Femur (tissue), 1 donor: ENCODE results near the gene CRYGS.
"Not testable (repeated sequence)": the region's sequence is repeated elsewhere in the genome, so short reads cannot be mapped to it uniquely, and the experiment has no call there.

Source experiments
- DNase-seq: peaks from one replicate; pipeline ENCODE4 v3.0.0-alpha.2; 2017

CRYGS gene

GRCh38 chr3:186516646-186517045 is 27.5 kb downstream of the CRYGS start:
- DNase-seq: no peak

- no peak for DNase-seq
Measured at GRCh38 chr3:186515125-186515524, 29.1 kb downstream of the CRYGS start.

- no peak for DNase-seq
Measured at GRCh38 chr3:186514296-186515002, 29.7 kb downstream of the CRYGS start.

- DNase-seq: no peak
Measured at GRCh38 chr3:186513386-186513785, 30.8 kb downstream of the CRYGS start.

GRCh38 chr3:186512570-186513302 is 31.4 kb downstream of the CRYGS start:
- DNase-seq: no peak

GRCh38 chr3:186511702-186512101 is 32.5 kb downstream of the CRYGS start:
- no peak for DNase-seq

GRCh38 chr3:186511245-186511644 is 32.9 kb downstream of the CRYGS start:
- DNase-seq: no peak

- DNase-seq: no peak
Measured at GRCh38 chr3:186510374-186511079, 33.7 kb downstream of the CRYGS start.

- DNase-seq: no peak
Measured at GRCh38 chr3:186509423-186509822, 34.8 kb downstream of the CRYGS start.

- DNase-seq: no peak
Measured at GRCh38 chr3:186506857-186507256, 37.3 kb downstream of the CRYGS start.

- DNase-seq: no peak
Measured at GRCh38 chr3:186506191-186506739, 37.9 kb downstream of the CRYGS start.

- no peak for DNase-seq
Measured at GRCh38 chr3:186502966-186503712, 41.0 kb downstream of the CRYGS start.

- no peak for DNase-seq
Measured at GRCh38 chr3:186502138-186502948, 41.8 kb downstream of the CRYGS start.

GRCh38 chr3:186499949-186500348 is 44.2 kb downstream of the CRYGS start:
- not testable (repeated sequence) for DNase-seq

GRCh38 chr3:186498022-186498421 is 46.2 kb downstream of the CRYGS start:
- DNase-seq: not testable (repeated sequence)

- DNase-seq: no peak
Measured at GRCh38 chr3:186497608-186498007, 46.6 kb downstream of the CRYGS start.

- no peak for DNase-seq
Measured at GRCh38 chr3:186496635-186497034, 47.5 kb downstream of the CRYGS start.

GRCh38 chr3:186496016-186496415 is 48.2 kb downstream of the CRYGS start:
- DNase-seq: no peak

- no peak for DNase-seq
Measured at GRCh38 chr3:186493525-186494255, 50.5 kb downstream of the CRYGS start.

- no peak for DNase-seq
Measured at GRCh38 chr3:186492385-186492984, 51.7 kb downstream of the CRYGS start.

- DNase-seq: no peak
Measured at GRCh38 chr3:186489507-186489906, 54.7 kb downstream of the CRYGS start.
